WTC11 (cell line): ENCODE measurements around the gene CAMSAP1. TPM values are rescaled to one million over a fixed set of nuclear protein-coding genes. Genes with fewer than 3 reads are reported as not detected.

Source experiments
- ATAC-seq: fragments of 200-7000 bp; cut with Tn5 transposase; 2 replicates; pipeline ENCODE4 v1.10.0; 2021; ENCODE audit warnings: mild to moderate bottlenecking, moderate library complexity
- CTCF ChIA-PET: fragments of 300-600 bp; sonication (Branson Sonifier 250); formaldehyde crosslinking; loops from one replicate; lab custom pipeline; 2021; ENCODE audit warnings: antibody characterized with exemption; lab: Charles Lee
- POLR2A ChIA-PET: fragments of 350-600 bp; sonication (Branson Sonifier 250); formaldehyde crosslinking; loops from one replicate; lab custom pipeline; 2021; ENCODE audit warnings: antibody characterized with exemption; lab: Charles Lee
- DNase-seq: peaks from one replicate; pipeline ENCODE4 v3.0.0; 2021; ENCODE audit warnings: low spot score
- H3K27ac Mint-ChIP-seq: 2 replicates; pipeline ENCODE4 v1.8.0; 2021; ENCODE audit warnings: mixed read lengths
- H3K27me3 Mint-ChIP-seq: 2 replicates; pipeline ENCODE4 v1.8.0; 2021; ENCODE audit warnings: low read depth, mild to moderate bottlenecking, moderate library complexity, mixed read lengths
- H3K36me3 Mint-ChIP-seq: 2 replicates; pipeline ENCODE4 v1.8.0; 2021; ENCODE audit warnings: mixed read lengths
- H3K4me1 Mint-ChIP-seq: 2 replicates; pipeline ENCODE4 v1.8.0; 2022; ENCODE audit warnings: mixed read lengths
- H3K4me3 Mint-ChIP-seq: 2 replicates; pipeline ENCODE4 v1.8.0; 2021; ENCODE audit warnings: mild to moderate bottlenecking, moderate library complexity, mixed read lengths
- H3K9me3 Mint-ChIP-seq: 2 replicates; pipeline ENCODE4 v1.8.0; 2021; ENCODE audit warnings: mixed read lengths
- ELF4 ChIP-seq: sonication (generic); formaldehyde crosslinking; IDR thresholded peaks from 2 replicates; pipeline ENCODE4 v1.8.1; 2022; ENCODE audit warnings: low read depth, mild to moderate bottlenecking, moderate library complexity, missing genetic modification reagents
- FOXK1 ChIP-seq: sonication (generic); formaldehyde crosslinking; IDR thresholded peaks from 2 replicates; pipeline ENCODE4 v1.8.0; 2022; ENCODE audit warnings: mild to moderate bottlenecking, moderate library complexity, missing genetic modification reagents
- FOXP1 ChIP-seq: sonication (generic); formaldehyde crosslinking; IDR thresholded peaks from 2 replicates; pipeline ENCODE4 v1.8.0; 2022; ENCODE audit warnings: missing genetic modification reagents, mild to moderate bottlenecking, moderate library complexity, borderline replicate concordance
- IRF2 ChIP-seq: sonication (generic); formaldehyde crosslinking; IDR thresholded peaks from 2 replicates; pipeline ENCODE4 v1.8.0; 2022; ENCODE audit warnings: low read depth, missing genetic modification reagents, borderline replicate concordance
- NFYB ChIP-seq: sonication (generic); formaldehyde crosslinking; conservative IDR thresholded peaks from 2 replicates; pipeline ENCODE4 v1.8.0; 2022; ENCODE audit warnings: low read depth, missing genetic modification reagents
- NR3C1 ChIP-seq: sonication (generic); formaldehyde crosslinking; conservative IDR thresholded peaks from 2 replicates; pipeline ENCODE4 v1.8.1; 2023; ENCODE audit warnings: low read depth, mild to moderate bottlenecking, missing genetic modification reagents
- RELA ChIP-seq: sonication (generic); formaldehyde crosslinking; IDR thresholded peaks from 2 replicates; pipeline ENCODE4 v1.8.1; 2022; ENCODE audit warnings: missing genetic modification reagents, mild to moderate bottlenecking, borderline replicate concordance
- ZNF671 ChIP-seq: fragments of 250-450 bp; sonication (Bioruptor Pico); IDR thresholded peaks from 2 replicates; pipeline ENCODE4 v1.8.0; 2021; ENCODE audit warnings: mild to moderate bottlenecking
- total RNA-seq: library from RNA; stranded (reverse); gene quantifications from 3 replicates; pipeline ENCODE4 v1.2.3, GENCODE V29; 2021
- TF ChIP-seq, protein P1 (sequence below): fragments of 250-450 bp; sonication (Bioruptor Pico); IDR thresholded peaks from 2 replicates; pipeline ENCODE4 v1.9.0; 2021; ENCODE audit warnings: mild to moderate bottlenecking
- TF ChIP-seq, protein P2 (sequence below): sonication (generic); formaldehyde crosslinking; IDR thresholded peaks from 2 replicates; pipeline ENCODE4 v1.8.1; 2022; ENCODE audit warnings: mild to moderate bottlenecking, missing genetic modification reagents, moderate library complexity, borderline replicate concordance
- TF ChIP-seq, protein P3 (sequence below): sonication (generic); formaldehyde crosslinking; IDR thresholded peaks from 2 replicates; pipeline ENCODE4 v1.8.1; 2022; ENCODE audit warnings: low read depth, mild to moderate bottlenecking, moderate library complexity, missing genetic modification reagents, borderline replicate concordance
- TF ChIP-seq, protein P4 (sequence below): sonication (generic); formaldehyde crosslinking; IDR thresholded peaks from 2 replicates; pipeline ENCODE4 v1.8.0; 2022; ENCODE audit warnings: missing genetic modification reagents
- TF ChIP-seq, protein P5 (sequence below): fragments of 250-450 bp; sonication (Bioruptor Pico); IDR thresholded peaks from 2 replicates; pipeline ENCODE4 v1.9.0; 2021; ENCODE audit warnings: moderate library complexity, mild to moderate bottlenecking, inconsistent platforms, borderline replicate concordance

Gene CAMSAP1
- total RNA-seq, 1 experiment from 2014 or later, result 40.5 TPM

DNA sequence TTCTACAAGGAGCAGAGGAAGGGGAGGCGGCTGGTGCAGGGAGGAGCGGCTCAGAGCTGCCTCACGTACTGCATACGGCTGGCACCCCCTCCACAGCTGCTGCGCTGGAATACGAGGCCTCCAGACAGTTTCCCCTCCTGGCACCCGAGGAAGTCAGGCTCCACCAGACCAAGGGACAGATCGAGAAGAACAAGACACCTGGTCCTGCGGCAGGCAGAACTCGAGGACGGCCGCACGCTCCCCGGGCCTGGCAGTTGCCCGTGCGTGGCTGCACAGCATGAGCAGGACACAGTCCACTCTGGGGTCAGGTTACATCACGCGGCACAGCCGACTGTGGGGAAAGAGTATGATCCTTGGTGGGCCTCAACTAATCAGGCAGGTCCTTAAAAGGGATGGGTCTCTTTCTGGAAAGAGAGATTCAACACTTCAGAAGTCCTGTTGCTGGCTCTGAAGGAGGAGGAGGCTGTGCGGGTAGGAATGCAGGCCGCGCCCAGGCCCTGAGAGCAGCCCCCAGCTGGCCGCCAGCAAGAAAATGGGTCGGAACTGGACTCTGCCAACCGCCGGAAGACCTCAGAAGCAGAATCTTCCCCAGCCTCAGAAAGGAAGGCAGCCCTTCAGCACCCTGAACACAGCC is 42.3 kb upstream of the CAMSAP1 start:
- TF ChIP-seq ZNF671 (no peak), IRF2 (CRISPR knock-in tag) (no peak), ELF4 (CRISPR knock-in tag) (no peak), FOXP1 (CRISPR knock-in tag) (no peak), NFYB (CRISPR knock-in tag) (no peak)
- TF ChIP-seq, protein P1, sequence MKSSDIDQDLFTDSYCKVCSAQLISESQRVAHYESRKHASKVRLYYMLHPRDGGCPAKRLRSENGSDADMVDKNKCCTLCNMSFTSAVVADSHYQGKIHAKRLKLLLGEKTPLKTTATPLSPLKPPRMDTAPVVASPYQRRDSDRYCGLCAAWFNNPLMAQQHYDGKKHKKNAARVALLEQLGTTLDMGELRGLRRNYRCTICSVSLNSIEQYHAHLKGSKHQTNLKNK (CRISPR knock-in tag), result no peak
- TF ChIP-seq, protein P2, sequence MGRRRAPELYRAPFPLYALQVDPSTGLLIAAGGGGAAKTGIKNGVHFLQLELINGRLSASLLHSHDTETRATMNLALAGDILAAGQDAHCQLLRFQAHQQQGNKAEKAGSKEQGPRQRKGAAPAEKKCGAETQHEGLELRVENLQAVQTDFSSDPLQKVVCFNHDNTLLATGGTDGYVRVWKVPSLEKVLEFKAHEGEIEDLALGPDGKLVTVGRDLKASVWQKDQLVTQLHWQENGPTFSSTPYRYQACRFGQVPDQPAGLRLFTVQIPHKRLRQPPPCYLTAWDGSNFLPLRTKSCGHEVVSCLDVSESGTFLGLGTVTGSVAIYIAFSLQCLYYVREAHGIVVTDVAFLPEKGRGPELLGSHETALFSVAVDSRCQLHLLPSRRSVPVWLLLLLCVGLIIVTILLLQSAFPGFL (CRISPR knock-in tag), result no peak
- TF ChIP-seq, protein P3, sequence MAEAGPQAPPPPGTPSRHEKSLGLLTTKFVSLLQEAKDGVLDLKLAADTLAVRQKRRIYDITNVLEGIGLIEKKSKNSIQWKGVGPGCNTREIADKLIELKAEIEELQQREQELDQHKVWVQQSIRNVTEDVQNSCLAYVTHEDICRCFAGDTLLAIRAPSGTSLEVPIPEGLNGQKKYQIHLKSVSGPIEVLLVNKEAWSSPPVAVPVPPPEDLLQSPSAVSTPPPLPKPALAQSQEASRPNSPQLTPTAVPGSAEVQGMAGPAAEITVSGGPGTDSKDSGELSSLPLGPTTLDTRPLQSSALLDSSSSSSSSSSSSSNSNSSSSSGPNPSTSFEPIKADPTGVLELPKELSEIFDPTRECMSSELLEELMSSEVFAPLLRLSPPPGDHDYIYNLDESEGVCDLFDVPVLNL (CRISPR knock-in tag), result no peak
- H3K4me1 Mint-ChIP-seq, result no peaks in the 10 kb centered on the region
- no peak overlapping the region for H3K4me3 Mint-ChIP-seq
- no peaks in the 10 kb centered on the region for H3K27me3 Mint-ChIP-seq
- ATAC-seq (no peak), DNase-seq (no peak)
- CTCF ChIA-PET, result interaction anchor here (1.2 kb wide), 1 partner anchor 11 kb away, joined by 3 read pairs; the partner anchor contains the start of gene UBAC1
- POLR2A ChIA-PET, result no interaction called here
- H3K27ac Mint-ChIP-seq, result peak overlapping the region; percentile 87
- no peaks in the 10 kb centered on the region for H3K9me3 Mint-ChIP-seq
- H3K36me3 Mint-ChIP-seq, result peaks cover 53% of the 10 kb centered on the region

DNA sequence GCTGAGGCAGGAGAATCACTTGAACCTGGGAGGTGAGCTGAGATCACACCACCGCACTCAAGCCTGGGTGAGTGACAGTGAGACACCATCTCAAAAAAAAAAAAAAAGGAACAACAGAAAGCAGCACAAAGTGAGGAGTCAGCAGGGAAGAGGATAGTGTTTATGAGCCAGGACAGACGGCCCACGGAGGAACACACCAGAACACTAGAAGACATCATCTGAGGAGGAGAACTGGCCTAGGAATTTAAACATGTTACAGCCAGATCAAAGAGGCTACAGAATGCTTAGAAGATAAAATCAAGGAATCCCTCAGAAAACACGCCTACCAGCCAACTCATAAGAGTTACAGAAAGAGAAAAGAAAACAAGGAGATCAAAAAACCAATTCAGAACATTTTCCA is 41.6 kb upstream of the CAMSAP1 start:
- Mint-ChIP-seq H3K27me3 (no peaks in the 10 kb centered on the region), H3K9me3 (no peaks in the 10 kb centered on the region), H3K27ac (peak overlapping the region; percentile 87), H3K36me3 (peaks cover 53% of the 10 kb centered on the region), H3K4me1 (no peaks in the 10 kb centered on the region), H3K4me3 (no peak overlapping the region)
- ATAC-seq (no peak), DNase-seq (no peak)
- ChIA-PET POLR2A (no interaction called here), CTCF (no interaction called here)
- TF ChIP-seq, protein P4, sequence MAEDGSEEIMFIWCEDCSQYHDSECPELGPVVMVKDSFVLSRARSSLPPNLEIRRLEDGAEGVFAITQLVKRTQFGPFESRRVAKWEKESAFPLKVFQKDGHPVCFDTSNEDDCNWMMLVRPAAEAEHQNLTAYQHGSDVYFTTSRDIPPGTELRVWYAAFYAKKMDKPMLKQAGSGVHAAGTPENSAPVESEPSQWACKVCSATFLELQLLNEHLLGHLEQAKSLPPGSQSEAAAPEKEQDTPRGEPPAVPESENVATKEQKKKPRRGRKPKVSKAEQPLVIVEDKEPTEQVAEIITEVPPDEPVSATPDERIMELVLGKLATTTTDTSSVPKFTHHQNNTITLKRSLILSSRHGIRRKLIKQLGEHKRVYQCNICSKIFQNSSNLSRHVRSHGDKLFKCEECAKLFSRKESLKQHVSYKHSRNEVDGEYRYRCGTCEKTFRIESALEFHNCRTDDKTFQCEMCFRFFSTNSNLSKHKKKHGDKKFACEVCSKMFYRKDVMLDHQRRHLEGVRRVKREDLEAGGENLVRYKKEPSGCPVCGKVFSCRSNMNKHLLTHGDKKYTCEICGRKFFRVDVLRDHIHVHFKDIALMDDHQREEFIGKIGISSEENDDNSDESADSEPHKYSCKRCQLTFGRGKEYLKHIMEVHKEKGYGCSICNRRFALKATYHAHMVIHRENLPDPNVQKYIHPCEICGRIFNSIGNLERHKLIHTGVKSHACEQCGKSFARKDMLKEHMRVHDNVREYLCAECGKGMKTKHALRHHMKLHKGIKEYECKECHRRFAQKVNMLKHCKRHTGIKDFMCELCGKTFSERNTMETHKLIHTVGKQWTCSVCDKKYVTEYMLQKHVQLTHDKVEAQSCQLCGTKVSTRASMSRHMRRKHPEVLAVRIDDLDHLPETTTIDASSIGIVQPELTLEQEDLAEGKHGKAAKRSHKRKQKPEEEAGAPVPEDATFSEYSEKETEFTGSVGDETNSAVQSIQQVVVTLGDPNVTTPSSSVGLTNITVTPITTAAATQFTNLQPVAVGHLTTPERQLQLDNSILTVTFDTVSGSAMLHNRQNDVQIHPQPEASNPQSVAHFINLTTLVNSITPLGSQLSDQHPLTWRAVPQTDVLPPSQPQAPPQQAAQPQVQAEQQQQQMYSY (CRISPR knock-in tag), result no peak
- TF ChIP-seq FOXK1 (no peak), NR3C1 (CRISPR knock-in tag) (no peak), RELA (no peak)
- TF ChIP-seq, protein P5, sequence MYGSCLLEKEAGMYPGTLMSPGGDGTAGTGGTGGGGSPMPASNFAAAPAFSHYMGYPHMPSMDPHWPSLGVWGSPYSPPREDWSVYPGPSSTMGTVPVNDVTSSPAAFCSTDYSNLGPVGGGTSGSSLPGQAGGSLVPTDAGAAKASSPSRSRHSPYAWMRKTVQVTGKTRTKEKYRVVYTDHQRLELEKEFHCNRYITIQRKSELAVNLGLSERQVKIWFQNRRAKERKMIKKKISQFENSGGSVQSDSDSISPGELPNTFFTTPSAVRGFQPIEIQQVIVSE (CRISPR knock-in tag), result no peak
- TF ChIP-seq, protein P2 (CRISPR knock-in tag), result no peak
